Head of caudate nucleus (tissue), 42 donors: ENCODE measurements around the gene IKBIP.

Experiments
- DNase-seq, 42 donors: peaks; one replicate each; pipeline versions ENCODE4 v3.0.0 to v3.0.0-alpha.2; 2020 to 2021; ENCODE audit warnings: mixed read lengths in 7 of 42
- intact Hi-C: fragments of 100-400 bp; cut with DNase I; formaldehyde crosslinking; loops from one replicate; pipeline ENCODE4 v1.15.0; 2022

Gene IKBIP

GRCh38 chr12:98644712-98645571 is at the start of gene IKBIP, which contains the start of gene APAF1:
IKBIP (minus strand) TSS chr12:98644788; CDS start chr12:98644701, 87 bp downstream.
APAF1 (plus strand) TSS chr12:98645290; CDS start chr12:98648360, 3,070 bp downstream.
- intact Hi-C loops = loop anchor here (2.0 to 5.0 kb wide), 3 partner anchors 38 to 128 kb away; partner anchors contain the start of gene TMPO
- peak; percentile 91 to 99 (median 97) for DNase-seq

- no peak for DNase-seq
- intact Hi-C loops = no loop called here
These were observed 46.8 kb upstream of the IKBIP start for GRCh38 chr12:98691351-98691750.

GRCh38 chr12:98686603-98687002 is 42.0 kb upstream of the IKBIP start:
- no peak for DNase-seq

GRCh38 chr12:98684199-98684598 is 39.6 kb upstream of the IKBIP start:
- intact Hi-C loops = no loop called here

More at GRCh38 chr12:98686603-98687002, 42.0 kb upstream of the IKBIP start:
- intact Hi-C loops = no loop called here

GRCh38 chr12:98679611-98680005 is 35.0 kb upstream of the IKBIP start:
- intact Hi-C loops = no loop called here
- no peak for DNase-seq

More at GRCh38 chr12:98684199-98684598, 39.6 kb upstream of the IKBIP start:
- DNase-seq = no peak

GRCh38 chr12:98678946-98679610 is 34.5 kb upstream of the IKBIP start:
- intact Hi-C loops = no loop called here
- no peak for DNase-seq

GRCh38 chr12:98678236-98678945 is 33.8 kb upstream of the IKBIP start:
- intact Hi-C loops = no loop called here
- DNase-seq = no peak

- no peak for DNase-seq
- intact Hi-C loops = no loop called here
These were observed 30.3 kb upstream of the IKBIP start for GRCh38 chr12:98674841-98675240.

GRCh38 chr12:98671459-98671858 is 26.9 kb upstream of the IKBIP start:
- intact Hi-C loops = no loop called here
- no peak for DNase-seq

- intact Hi-C loops = no loop called here
- no peak for DNase-seq
These were observed 25.2 kb upstream of the IKBIP start for GRCh38 chr12:98669751-98670150.

GRCh38 chr12:98660521-98660920 is 15.9 kb upstream of the IKBIP start:
- intact Hi-C loops = no loop called here
- no peak for DNase-seq

GRCh38 chr12:98656289-98657101 is 11.9 kb upstream of the IKBIP start:
- intact Hi-C loops = no loop called here
- DNase-seq = no peak

GRCh38 chr12:98653866-98654493 is 9.4 kb upstream of the IKBIP start:
- DNase-seq = peak in 3 of 42 donors; percentile 19 to 49 (median 29)
- intact Hi-C loops = no loop called here

- DNase-seq = no peak
- intact Hi-C loops = no loop called here
These were observed 6.7 kb upstream of the IKBIP start for GRCh38 chr12:98651328-98651727.

- peak in 1 of 42 donors; percentile 1 for DNase-seq
- intact Hi-C loops = loop anchor here (5.0 kb wide), 1 partner anchor 129 kb away; the partner anchor contains the start of gene TMPO
These were observed 1.9 kb upstream of the IKBIP start for GRCh38 chr12:98646294-98647090.

GRCh38 chr12:98645572-98646067 is 1.0 kb upstream of the IKBIP start:
- DNase-seq = peak in 39 of 42 donors; percentile 3 to 61 (median 33)
- intact Hi-C loops = loop anchor here (2.0 to 5.0 kb wide), 2 partner anchors 51 to 128 kb away; partner anchors contain the start of gene TMPO

GRCh38 chr12:98644433-98644711 is 216 bp downstream of the IKBIP start:
- peak in 17 of 42 donors; percentile 10 to 52 (median 21) for DNase-seq
- intact Hi-C loops = loop anchor here (2.0 to 5.0 kb wide), 2 partner anchors 37 to 50 kb away; no protein-coding TSS in a partner anchor
